ENCODE measurements around the gene STXBP6.

DNA sequence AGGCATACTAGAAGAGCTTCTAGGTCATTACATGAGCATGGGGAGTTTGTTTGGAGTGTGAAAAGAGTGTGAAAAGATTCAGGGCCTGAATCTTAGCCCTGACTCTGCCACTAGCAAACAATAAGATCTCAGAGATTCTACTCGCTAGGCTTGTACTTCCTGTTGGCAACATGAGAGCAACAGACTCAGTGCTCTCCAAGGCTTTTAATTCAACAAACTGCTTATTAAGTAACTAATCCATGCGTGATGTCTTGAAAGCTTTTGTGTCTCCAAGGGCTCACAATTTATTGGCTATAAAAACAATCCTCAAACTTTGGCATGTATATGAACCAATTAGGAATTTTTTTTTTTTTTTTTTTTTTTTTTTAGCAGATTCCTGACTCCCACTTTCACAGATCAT, 105.1 kb downstream of the STXBP6 start:
- TF ChIP-seq POLR2AphosphoS5 (IDR thresholded peaks at IDR 0.05; ENCODE audit: low read depth, low read length), result no peak
- TF ChIP-seq SIN3A (IDR thresholded peaks at IDR 0.05; ENCODE audit: borderline replicate concordance, low read depth, low read length), result no peak
- TF ChIP-seq ZKSCAN8 (CRISPR knock-in tag; IDR thresholded peaks at IDR 0.05; ENCODE audit: borderline replicate concordance), result no peak
- TF ChIP-seq SSRP1 (CRISPR knock-in tag; IDR thresholded peaks at IDR 0.05), result no peak

Measured in HepG2 (cell line).